ENCODE results near the gene CAVIN3. TPM values are rescaled to one million over a fixed set of nuclear protein-coding genes. Genes with fewer than 3 reads are reported as not detected.

The CAVIN3 gene
- total RNA-seq, 1 donor from 2014 or later, result 6.2 TPM

GRCh38 chr11:6273188-6273587, 47.1 kb downstream of the CAVIN3 start:
- intact Hi-C loops (cut with micrococcal nuclease), result no loop called here

DNA sequence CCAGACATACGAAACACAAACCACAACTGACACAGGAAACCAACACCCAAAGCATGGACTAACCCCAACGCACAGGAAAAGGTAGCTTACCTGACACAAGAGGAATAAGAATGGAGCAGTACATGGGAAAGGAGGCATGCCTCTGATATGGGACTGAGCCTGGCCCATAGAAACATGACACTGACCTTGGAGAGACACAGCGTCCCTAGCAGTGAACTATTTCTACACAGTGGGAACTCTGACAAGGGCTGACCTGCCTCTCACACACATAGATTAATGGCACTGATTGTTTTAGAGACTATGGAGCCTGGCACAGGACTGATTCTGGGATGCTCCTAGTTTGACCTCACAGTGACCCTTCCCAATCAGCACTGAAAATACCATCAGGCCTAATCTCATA, 48.7 kb downstream of the CAVIN3 start:
- intact Hi-C loops (cut with micrococcal nuclease), result no loop called here

DNA sequence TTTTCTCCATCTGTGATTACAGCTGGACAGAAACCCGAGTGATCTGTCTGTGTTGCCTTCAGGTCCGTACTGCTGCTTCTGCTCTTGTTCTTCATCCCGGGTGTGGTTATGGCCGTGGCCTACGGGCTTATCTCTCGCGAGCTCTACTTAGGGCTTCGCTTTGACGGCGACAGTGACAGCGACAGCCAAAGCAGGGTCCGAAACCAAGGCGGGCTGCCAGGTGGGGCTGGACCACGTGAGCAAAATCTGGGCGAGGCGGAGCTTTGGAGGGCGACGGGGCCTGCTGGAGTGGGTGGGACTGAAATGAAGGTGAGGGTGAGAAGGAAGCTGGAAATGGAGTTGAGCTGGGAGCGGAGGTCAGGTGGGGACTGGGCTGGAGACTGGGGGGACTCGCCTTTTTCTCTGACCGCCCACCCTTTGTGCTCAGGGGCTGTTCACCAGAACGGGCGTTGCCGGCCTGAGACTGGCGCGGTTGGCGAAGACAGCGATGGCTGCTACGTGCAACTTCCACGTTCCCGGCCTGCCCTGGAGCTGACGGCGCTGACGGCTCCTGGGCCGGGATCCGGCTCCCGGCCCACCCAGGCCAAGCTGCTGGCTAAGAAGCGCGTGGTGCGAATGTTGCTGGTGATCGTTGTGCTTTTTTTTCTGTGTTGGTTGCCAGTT, 49.6 kb downstream of the CAVIN3 start:
- intact Hi-C loops (cut with micrococcal nuclease), result no loop called here

DNA sequence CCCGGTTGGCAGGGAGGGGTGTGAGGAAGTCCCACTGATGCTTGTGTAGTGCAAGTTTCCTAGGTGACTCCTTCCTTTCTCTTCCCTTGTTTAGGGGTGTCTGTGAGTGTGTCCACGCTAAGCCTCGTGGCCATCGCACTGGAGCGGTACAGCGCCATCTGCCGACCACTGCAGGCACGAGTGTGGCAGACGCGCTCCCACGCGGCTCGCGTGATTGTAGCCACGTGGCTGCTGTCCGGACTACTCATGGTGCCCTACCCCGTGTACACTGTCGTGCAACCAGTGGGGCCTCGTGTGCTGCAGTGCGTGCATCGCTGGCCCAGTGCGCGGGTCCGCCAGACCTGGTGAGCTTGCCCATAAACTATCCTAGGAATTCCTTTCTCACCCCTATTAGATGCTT, 50.3 kb downstream of the CAVIN3 start:
- intact Hi-C loops (cut with micrococcal nuclease), result no loop called here

Other genes with a start within 250 kb of the CAVIN3 start
- not detected in 2 replicates for gene OR56B4, start 212.8 kb downstream of the CAVIN3 start, total RNA-seq
- not detected in 2 replicates for gene OR52B2, start 150.2 kb downstream of the CAVIN3 start, total RNA-seq
- not detected in 2 replicates for gene OR52W1, start 121.3 kb downstream of the CAVIN3 start, total RNA-seq
- not detected in 2 replicates for gene C11orf42, start 114.9 kb downstream of the CAVIN3 start, total RNA-seq
- gene FHIP1B, start 85.9 kb downstream of the CAVIN3 start, total RNA-seq, result 20.5 and 22.2 TPM in 2 replicates
- 0.16 and 0.23 TPM in 2 replicates for gene CNGA4, start 81.4 kb downstream of the CAVIN3 start, total RNA-seq
- not detected in 2 replicates for gene CCKBR, start 60.7 kb downstream of the CAVIN3 start, total RNA-seq
- gene SMPD1, start 70.0 kb upstream of the CAVIN3 start, total RNA-seq, result 41.1 and 46.5 TPM in 2 replicates
- 51.1 and 53.9 TPM in 2 replicates for gene APBB1, start 98.6 kb upstream of the CAVIN3 start, total RNA-seq
- gene HPX, start 120.5 kb upstream of the CAVIN3 start, total RNA-seq, result 0.18 and 0.36 TPM in 2 replicates
- 7.5 and 10.7 TPM in 2 replicates for gene TRIM3, start 153.4 kb upstream of the CAVIN3 start, total RNA-seq
- 41.1 and 41.3 TPM in 2 replicates for gene ARFIP2, start 160.8 kb upstream of the CAVIN3 start, total RNA-seq
- gene TIMM10B, start 161.0 kb upstream of the CAVIN3 start, total RNA-seq, result 32.5 and 33.9 TPM in 2 replicates
- 20.1 and 21.2 TPM in 2 replicates for gene DNHD1, start 176.8 kb upstream of the CAVIN3 start, total RNA-seq

Data from T-helper 2 cell treated with Interferon-gamma antibody and Interleukin-4, amounts not matched to agents 100 ng/mL and 5 ng/mL, for 36 hours (primary cell).